ENCODE results near the gene STX16.
A peak's percentile ranks its signal among the peaks of the same experiment; 100 is the strongest.

Gene STX16

GRCh38 chr20:58685988-58686387 is 34.9 kb downstream of the STX16 start:
- no peak for TF ChIP-seq CTCF (conservative IDR thresholded peaks at IDR 0.05)
- H3K27ac ChIP-seq = no peak overlapping the region

- no peak for TF ChIP-seq CTCF (conservative IDR thresholded peaks at IDR 0.05)
- no peak overlapping the region for H3K27ac ChIP-seq
These were observed 37.3 kb downstream of the STX16 start for GRCh38 chr20:58688414-58688813.

GRCh38 chr20:58688840-58689239 is 37.8 kb downstream of the STX16 start:
- H3K27ac ChIP-seq = 0 out of 2 replicates have a peak overlapping the region, but pooled peaks have one; percentile 94
- TF ChIP-seq CTCF (conservative IDR thresholded peaks at IDR 0.05) = no peak

- TF ChIP-seq CTCF (conservative IDR thresholded peaks at IDR 0.05) = no peak
- peak overlapping the region; percentile 94 for H3K27ac ChIP-seq
These were observed 39.5 kb downstream of the STX16 start for GRCh38 chr20:58690396-58691135.

- peak overlapping the region; percentile 94 for H3K27ac ChIP-seq
- no peak for TF ChIP-seq CTCF (conservative IDR thresholded peaks at IDR 0.05)
These were observed 40.9 kb downstream of the STX16 start for GRCh38 chr20:58691773-58692578.

- H3K27ac ChIP-seq = peak within 1 kb of the TSS; percentile 94
- peak; percentile 76 for TF ChIP-seq CTCF (conservative IDR thresholded peaks at IDR 0.05)
These were observed 41.6 kb downstream of the STX16 start, which contains the start of gene NPEPL1 for GRCh38 chr20:58692579-58693225. Gene NPEPL1 (plus strand): TSS chr20:58692800. CDS start chr20:58692901, 101 bp downstream.

Data from VCaP (cell line).